DOHH2 (cell line): Measurements from ENCODE around the gene ANK2.

Experiments
- CTCF ChIP-seq: fragments of 200-600 bp; sonication (generic); IDR thresholded peaks from one replicate; pipeline ENCODE4 v1.5.1; 2014; ENCODE audit warnings: antibody characterized with exemption, mild to moderate bottlenecking, low read depth, low read length; ENCODE audit not compliant: poor library complexity, severe bottlenecking
- EZH2phosphoT487 ChIP-seq: fragments of 200-600 bp; sonication (generic); IDR thresholded peaks from 2 replicates; pipeline ENCODE4 v1.6.1; 2017; ENCODE audit warnings: borderline replicate concordance, mild to moderate bottlenecking, antibody characterized with exemption, low read length, moderate library complexity, mixed read lengths

GRCh38 chr4:113080050-113080449, 30.6 kb downstream of the ANK2 start:
- TF ChIP-seq CTCF (no peak), EZH2phosphoT487 (no peak)
